MV-4-11 (cell line): ENCODE data around the gene CACNA1C.

Experiments used
- DNase-seq: peaks from one replicate; lab custom pipeline; 2025; lab: John Stamatoyannopoulos, UW

The CACNA1C gene

GRCh38 chr12:2198542-2198941 is 145.8 kb downstream of the CACNA1C start:
- DNase-seq = no peak

GRCh38 chr12:2205996-2206395 is 153.2 kb downstream of the CACNA1C start:
- DNase-seq = no peak

GRCh38 chr12:2208837-2209635 is 156.2 kb downstream of the CACNA1C start:
- no peak for DNase-seq

DNA sequence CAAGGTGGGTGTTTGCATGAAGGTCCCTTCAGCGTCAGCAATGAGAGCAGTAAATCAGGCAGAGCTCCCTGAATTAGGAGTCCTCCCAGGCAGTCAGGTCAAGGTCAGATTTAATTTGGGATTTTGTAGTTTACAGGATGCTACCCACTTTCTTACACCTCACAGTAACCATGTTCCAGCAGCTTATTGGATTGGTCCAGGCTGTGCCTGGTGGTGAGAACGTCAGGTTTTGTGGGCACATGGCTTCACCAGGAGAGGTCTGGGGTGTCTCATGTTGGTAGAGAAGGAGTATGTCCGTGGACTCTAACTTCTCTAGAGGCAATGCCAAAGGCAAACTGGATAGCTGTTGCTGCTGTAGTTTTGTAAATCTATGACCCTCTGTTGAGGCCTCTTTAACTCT is 158.3 kb downstream of the CACNA1C start:
- DNase-seq = no peak

DNA sequence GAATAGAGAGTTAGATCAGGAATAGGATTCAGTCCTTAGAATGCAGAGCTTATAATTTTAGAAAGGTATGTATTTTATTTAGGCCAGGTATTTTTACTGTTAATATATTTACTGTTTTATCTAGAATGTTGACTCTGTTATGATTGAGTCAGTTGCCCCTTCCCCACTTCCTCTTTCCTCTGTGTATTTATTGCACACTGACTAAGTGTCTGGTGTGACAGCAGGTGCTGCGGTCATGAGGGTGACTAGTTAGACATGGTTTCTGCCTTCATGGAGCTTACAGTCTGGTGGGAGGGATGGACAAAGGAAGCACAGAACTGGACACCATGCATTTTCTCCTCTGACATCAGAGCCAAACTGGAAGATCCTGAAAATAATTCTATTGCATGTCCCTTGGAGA is 159.8 kb downstream of the CACNA1C start:
- no peak for DNase-seq

DNA sequence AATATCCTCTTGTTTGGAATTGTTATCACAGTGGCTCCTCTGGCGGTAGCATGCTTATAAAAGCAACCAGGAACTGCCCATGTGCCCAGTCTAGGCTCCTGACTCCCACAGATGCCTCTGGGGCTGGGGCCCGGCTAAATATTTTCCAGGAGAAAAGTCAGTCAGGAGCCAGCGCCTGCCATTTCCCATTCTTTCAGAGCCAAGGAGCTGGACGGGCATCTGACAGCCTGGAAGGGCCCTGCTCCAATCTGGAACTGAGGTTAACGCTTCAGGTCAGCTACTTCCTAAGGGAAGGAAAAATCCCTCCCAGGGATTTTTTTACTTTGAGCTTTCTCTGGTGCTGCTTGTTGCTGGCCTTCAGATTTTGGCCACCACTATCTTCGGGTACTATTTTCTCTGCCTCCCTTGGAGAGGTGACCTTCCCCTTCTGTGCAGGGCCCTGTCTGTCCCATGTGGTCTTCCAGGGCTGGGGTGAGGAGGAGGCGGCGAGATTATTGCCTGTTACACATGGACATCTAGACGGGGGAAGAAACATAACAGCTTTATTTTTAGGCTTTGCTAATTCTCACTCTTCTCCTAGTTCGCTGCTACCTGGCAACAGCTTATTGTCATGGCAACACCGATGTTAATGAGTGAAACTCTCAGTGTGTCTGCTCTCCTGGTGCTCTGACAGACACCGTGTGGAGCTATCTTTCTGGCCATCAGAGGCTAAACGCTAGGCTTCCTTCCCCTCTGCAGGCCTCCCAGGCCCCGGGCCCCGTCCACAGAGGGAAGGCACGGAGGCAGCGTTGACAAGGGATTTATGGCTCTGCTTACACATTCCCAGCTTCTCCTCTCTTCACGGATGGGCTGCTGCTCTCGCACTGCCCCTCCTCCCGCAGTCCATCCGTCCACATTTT is 160.4 kb downstream of the CACNA1C start:
- DNase-seq = no peak

GRCh38 chr12:2214411-2214810 is 161.6 kb downstream of the CACNA1C start:
- DNase-seq = no peak

GRCh38 chr12:2215709-2216560 is 163.1 kb downstream of the CACNA1C start:
- no peak for DNase-seq

- no peak for DNase-seq
Observed at GRCh38 chr12:2218706-2219105, 165.9 kb downstream of the CACNA1C start.

DNA sequence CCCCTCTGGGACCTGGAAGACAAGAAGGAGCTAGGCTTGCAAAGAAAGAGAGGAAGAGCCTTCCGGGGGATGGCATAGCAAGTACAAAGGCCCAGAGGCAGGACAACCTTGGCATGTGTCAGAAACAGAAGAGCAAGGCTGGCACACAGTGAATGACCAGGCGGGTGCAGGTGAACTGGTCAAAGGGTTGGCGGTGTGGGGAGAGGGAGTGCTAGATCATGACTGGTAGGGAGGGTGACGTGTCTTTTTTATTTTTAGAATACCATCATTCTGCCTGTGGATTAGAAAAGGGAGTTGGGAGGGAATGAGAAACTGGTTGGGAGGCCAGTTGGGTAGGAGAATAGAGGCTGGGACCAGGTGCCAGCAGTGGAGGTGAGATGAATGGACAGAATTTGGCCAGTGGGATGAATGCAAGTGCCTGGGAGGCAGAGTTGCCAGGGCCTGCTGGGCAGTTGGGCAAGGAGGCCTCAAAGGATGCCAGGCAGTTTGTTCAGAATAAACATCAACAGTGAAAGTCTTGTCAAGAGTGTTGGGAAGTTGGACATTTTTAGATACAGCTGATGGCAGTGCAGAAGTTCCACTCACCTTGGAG is 168.3 kb downstream of the CACNA1C start:
- no peak for DNase-seq

GRCh38 chr12:2222691-2223090 is 169.9 kb downstream of the CACNA1C start:
- no peak for DNase-seq

DNA sequence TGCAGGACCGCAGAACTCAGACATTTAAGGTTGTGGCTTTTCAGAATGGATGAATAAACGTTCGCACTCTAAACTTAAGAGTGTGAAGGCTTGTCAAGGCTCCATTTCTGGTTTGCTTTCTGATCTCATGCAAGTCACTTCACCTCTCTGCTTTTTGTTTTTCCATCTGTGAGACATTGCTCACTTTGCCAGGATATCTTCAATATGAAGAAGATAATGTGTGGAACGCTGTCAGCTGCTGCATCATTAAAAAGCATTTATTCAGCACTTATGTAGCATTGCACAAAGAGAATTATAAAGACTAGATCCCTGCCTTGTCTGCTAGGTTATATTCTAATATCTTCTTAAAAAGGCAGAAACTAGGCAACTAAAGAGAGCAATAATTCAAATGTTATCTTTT is 172.2 kb downstream of the CACNA1C start:
- DNase-seq = no peak

- no peak for DNase-seq
Observed at GRCh38 chr12:2225696-2226095, 172.9 kb downstream of the CACNA1C start.

DNA sequence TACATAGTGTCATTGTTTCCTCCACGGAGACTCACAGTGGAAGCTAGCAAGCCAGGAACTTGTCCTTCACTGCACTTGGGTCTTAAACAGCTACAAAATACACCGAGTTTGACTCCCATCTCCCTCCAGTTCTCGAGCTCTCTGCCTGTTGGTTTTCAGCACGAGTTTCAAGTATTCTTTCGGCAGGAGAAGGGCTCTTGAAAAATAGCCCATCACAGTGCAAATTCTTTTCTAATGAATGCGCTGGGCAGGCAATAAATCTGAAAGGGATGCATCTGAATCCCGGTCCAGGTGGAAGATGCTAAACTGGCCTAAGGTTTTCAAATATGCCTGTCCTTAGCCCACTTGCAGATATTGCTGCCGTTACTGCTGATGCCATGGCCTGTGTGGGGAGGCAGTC is 173.9 kb downstream of the CACNA1C start:
- no peak for DNase-seq

DNA sequence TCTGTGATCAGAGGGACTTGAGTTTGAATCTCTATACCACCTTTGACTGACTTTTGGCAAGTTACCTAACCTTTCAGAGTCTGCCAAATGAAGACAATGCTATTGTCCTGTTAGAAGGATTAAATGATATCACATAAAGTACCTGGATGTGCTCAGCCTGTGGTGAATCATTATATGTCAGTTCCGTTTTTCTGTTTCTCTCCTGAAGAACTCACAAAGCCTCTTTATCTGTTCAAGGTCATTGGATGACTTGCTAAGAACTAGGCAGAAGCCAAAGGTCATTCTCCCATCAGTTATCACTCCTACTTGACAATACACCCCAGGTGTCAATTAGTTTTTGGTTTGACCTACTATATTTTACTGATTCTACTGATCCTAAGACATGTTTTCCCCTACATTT is 174.6 kb downstream of the CACNA1C start:
- no peak for DNase-seq

GRCh38 chr12:2228535-2228934 is 175.7 kb downstream of the CACNA1C start:
- no peak for DNase-seq

DNA sequence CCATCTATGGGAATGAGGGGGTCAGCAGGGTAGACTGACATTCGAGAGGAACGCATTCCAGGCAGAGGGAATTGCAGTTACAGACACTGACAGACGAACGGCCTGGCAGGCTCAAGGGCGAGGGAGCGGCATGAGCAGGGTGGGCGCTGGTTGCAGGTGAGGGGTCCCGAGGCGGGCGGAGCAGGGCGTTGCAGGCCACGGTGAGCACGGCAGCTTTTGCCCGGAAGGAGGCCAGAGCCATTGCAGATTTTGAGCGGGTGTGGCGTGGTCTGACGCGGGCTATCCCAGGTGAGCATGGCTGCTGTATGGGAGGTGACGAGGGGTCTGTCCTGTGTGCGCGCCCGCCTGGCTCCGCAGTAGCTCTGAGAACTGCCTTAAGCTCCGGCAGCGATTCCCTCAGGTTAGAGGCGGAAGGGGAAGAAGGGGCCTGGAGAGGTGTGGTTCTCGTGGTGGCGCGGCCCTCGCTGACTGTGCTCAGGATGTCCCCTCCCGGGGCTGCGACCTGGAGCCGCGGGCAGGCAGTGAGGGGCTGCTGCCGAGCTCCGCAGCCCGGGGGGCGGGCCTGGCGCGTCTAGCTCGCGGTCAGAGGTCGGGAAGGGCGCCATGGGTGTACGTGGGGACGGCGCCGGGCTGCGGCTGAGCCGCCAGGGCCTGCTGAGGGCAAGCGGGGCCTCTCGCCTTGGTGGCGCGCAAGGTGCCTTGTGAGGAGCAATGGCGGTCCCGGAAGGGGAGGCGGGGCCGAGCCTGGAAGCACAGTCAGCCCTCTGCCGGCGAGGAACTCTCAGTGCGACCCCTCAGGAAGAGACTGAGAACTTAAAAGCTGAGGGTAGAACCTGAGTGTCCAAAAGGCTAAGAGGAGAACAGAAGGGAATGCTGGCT is 177.1 kb downstream of the CACNA1C start:
- DNase-seq = no peak

DNA sequence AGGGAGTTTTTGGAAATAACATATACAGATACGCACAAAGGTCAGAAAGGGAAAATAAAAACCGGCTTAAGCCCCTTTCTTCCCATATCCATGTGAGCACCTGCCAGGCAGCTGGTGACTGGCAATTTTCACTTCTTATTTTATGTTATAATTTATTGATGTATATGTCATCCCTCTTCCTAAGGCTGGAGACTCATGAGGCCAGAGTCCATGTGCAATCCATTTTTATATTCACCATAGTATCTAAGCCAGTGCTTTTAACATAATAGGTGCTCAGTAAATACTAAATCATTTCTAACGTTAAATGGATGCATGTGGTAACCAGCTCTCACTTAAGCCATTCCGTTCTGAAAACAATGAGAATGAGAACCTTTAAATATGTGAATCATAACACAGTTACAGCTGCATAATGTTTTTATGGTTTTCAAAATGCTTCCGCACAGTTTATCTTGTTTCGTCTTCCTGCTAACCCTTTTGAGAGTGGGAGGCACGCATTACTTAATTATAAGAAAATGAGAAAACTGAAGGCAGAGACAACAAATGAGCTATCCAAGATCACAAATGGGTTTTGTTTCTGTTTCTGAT is 178.3 kb downstream of the CACNA1C start:
- no peak for DNase-seq

- no peak for DNase-seq
Observed at GRCh38 chr12:2231956-2232355, 179.2 kb downstream of the CACNA1C start.

- DNase-seq = no peak
Observed at GRCh38 chr12:2233034-2233433, 180.2 kb downstream of the CACNA1C start.
